ENCODE data around the gene ARSK.

DNA sequence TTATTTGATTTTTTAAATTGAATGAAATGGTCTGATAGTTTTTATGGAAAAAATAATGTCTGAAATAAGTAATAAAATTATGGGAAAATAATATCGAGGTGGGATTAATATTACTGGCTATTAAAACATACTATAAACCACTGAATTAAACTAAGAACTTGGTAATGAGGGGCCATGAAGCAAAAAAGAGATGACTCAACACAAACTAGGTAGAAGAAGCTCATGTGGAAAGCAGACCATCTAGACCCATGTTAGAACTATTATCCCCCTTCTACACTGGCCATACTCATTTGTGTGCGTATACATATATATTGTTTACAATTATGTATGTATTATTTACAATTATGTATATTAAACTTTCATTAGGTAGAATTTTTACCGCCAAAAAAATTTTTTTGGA lies 56.5 kb downstream of the ARSK start:
- no peak for TF ChIP-seq CTCF (IDR thresholded peaks at IDR 0.05)
- no peak for TF ChIP-seq POLR2A (IDR thresholded peaks at IDR 0.05)
